ENCODE data around the gene ECSIT.

DNA sequence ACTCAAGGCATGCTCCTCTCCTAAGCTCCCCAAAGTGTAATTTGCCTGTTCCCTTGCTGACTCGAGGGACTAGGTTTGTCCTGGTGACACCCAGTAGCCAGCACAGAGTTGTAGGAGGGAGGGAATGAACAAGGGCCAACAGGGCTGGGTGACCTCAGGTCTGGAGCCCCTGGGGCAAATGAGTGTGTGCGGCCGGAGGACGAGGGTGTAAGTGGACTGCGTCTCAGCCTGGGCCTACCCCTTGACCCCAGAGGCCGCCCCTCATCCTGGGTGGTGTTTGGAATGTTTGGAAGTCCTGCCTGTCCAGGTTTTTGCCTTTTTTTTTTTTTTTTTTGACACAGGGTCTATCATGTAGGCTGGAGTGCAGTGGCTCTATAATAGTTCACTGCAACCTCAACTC is 22.0 kb downstream of the ECSIT start:
- no peak for TF ChIP-seq CTCF (IDR thresholded peaks at IDR 0.05; ENCODE audit: insufficient read depth, low read length)
- TF ChIP-seq, protein P1, sequence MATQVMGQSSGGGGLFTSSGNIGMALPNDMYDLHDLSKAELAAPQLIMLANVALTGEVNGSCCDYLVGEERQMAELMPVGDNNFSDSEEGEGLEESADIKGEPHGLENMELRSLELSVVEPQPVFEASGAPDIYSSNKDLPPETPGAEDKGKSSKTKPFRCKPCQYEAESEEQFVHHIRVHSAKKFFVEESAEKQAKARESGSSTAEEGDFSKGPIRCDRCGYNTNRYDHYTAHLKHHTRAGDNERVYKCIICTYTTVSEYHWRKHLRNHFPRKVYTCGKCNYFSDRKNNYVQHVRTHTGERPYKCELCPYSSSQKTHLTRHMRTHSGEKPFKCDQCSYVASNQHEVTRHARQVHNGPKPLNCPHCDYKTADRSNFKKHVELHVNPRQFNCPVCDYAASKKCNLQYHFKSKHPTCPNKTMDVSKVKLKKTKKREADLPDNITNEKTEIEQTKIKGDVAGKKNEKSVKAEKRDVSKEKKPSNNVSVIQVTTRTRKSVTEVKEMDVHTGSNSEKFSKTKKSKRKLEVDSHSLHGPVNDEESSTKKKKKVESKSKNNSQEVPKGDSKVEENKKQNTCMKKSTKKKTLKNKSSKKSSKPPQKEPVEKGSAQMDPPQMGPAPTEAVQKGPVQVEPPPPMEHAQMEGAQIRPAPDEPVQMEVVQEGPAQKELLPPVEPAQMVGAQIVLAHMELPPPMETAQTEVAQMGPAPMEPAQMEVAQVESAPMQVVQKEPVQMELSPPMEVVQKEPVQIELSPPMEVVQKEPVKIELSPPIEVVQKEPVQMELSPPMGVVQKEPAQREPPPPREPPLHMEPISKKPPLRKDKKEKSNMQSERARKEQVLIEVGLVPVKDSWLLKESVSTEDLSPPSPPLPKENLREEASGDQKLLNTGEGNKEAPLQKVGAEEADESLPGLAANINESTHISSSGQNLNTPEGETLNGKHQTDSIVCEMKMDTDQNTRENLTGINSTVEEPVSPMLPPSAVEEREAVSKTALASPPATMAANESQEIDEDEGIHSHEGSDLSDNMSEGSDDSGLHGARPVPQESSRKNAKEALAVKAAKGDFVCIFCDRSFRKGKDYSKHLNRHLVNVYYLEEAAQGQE (IDR thresholded peaks at IDR 0.05; ENCODE audit: insufficient replicate concordance, low read depth), result no peak
- no peak for TF ChIP-seq SPI1 (IDR thresholded peaks at IDR 0.05; ENCODE audit: borderline replicate concordance, low read depth)
